NCI-H1417 (cell line): ENCODE results near the gene FUBP3.
A peak's percentile ranks its signal among the peaks of the same experiment; 100 is the strongest.

Source experiments
- DNase-seq, 3 experiments: peaks; one replicate each; lab custom pipeline; 2025; lab: John Stamatoyannopoulos, UW

The FUBP3 gene, protein sequence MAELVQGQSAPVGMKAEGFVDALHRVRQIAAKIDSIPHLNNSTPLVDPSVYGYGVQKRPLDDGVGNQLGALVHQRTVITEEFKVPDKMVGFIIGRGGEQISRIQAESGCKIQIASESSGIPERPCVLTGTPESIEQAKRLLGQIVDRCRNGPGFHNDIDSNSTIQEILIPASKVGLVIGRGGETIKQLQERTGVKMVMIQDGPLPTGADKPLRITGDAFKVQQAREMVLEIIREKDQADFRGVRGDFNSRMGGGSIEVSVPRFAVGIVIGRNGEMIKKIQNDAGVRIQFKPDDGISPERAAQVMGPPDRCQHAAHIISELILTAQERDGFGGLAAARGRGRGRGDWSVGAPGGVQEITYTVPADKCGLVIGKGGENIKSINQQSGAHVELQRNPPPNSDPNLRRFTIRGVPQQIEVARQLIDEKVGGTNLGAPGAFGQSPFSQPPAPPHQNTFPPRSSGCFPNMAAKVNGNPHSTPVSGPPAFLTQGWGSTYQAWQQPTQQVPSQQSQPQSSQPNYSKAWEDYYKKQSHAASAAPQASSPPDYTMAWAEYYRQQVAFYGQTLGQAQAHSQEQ

DNA sequence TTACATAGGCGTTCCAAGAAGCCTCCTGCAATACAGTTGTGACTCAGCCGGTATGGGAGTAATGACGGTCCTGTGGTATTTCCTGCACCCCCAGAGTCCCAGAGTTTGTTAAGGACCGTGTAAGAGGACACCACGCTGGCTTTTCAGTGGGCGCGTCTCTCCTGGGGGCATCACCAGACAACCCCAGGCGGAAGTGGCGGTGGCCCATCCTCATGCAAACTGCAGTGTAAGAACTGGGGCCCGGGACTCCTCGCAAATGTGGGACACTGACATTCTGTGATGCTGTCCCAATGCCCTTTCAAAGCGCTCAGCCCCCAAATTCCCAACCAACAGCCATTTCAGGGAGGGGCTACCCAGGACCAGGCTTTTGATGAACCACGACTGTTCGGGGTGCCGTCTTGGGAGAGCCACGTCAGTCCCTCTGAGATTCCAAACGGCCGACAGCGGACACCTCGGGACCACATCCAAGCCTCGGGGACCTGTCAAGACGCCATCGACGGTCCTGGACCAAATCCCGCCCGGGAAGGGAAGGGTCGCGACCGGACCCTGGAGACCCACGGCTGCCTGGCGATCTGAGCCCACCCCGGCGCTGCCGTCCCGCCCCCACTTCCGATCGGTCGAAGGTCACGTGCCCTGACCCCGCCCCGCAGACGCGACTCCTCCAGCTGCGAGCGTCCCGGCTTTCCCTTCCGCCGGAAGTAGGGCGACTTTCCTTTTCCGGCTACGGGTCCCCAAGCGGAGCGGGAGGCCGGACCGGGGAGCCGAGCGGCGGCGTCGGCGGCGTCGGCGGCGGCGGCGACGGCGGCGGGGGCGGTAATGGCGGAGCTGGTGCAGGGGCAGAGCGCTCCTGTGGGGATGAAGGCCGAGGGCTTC is at the start of gene FUBP3:
TSS of gene FUBP3 (plus strand) at position 713 of the 873 bp plus-strand sequence. CDS start at position 817, 104 bp downstream.
- peak; percentile 81 to 95 (median 93) for DNase-seq

DNA sequence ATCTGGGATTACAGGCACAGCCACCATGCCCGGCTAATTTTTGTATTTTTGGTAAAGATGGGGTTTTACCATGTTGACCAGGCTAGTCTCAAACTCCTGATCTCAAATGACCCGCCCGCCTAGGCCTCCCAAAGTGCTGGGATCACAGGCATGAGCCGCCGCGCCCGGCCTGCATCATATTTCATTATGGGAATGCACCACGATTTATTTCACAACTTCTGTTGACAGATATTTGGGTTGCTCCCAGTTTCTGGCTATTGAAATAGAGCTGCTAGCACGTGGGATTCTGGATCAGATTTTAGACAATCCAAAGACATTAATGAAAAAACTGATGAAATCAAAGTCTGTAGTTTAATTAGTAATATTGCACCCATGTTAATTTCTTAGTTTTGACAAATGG is 48.4 kb upstream of the FUBP3 start:
- no peak for DNase-seq

DNA sequence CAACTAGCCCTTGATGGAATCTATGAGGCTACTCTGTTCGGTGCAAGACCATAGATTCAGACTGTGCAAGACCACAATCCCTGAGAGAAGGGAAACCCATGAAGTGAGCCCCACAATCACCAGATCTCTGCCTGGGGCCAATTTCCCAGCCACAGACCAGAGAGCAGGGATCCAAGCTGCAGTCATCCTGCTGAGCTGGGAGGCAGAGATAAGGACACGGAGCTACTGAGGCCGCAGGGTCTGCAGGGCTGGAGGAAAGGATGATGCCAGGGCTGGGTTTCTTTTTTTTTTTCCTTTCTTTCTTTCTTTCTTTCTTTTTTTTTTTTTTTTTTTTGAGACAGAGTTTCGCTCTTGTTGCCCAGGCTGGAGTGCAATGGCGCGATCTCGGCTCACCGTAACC is 47.7 kb upstream of the FUBP3 start:
- DNase-seq = no peak

DNA sequence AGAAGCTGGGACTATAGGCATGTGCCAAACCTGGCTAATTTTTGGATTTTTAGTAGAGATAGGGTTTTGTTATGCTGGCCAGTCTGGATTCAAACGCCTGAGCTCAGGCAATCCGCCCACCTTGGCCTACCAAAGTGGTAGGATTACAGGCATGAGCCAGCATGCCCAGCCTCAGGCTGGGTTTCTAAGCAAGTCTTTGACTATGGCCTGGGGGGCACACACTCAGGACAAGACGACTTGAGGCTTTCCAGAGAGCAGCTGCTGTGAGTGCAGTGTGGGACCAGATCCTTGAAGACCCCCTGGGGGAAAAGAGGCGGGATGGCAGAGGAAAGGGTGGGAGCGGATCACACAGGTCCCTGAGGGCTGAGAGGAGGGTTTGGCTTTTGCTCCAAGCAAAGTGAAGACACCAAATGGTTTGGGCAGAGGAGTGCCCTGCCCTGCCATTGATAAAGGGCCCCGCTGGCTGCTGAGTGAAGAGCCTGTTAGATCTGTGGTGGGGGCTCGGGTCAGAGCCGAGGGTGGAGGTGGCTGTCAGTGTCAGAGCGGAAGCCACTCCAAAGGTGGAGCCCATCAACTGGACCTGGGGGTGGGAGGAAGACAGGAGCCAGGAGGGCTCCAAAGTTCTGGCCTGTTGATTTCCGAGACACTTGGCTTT is 46.8 kb upstream of the FUBP3 start:
- DNase-seq = no peak

DNA sequence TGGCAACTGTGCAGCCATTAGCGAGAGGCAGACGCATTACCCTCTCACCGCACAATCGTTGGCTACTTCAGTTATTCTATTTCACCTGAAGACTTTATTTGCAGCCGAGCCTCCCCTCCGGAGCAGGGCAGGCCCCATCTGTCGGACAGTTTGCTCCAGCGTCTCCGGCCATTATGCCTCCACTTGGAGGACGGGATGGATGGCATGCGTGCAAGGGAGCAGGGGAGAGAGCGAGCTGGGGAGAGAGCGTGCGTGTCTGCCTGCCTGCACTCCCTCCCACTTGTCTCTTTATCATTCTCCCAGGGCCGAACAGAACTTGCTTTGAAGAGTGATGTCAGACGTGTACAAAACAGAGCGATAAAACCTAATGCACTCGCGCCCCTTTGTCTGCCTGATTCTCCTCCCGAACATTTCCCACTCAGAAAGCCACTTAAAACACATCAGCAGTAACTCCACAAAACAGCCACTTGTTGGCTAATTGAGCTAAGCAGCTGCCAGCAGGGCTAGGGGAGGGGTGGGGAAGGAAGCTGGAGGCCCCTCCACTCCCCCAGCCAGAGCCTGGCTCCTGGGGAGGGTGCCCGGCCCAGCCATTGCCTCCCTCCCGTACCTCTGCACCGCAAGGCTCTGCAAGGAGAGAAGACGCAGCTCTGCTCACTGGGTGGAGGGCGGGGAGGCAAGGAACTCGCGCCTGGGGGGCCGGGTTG is 43.4 kb upstream of the FUBP3 start:
- DNase-seq = peak; percentile 92 to 99 (median 93)

DNA sequence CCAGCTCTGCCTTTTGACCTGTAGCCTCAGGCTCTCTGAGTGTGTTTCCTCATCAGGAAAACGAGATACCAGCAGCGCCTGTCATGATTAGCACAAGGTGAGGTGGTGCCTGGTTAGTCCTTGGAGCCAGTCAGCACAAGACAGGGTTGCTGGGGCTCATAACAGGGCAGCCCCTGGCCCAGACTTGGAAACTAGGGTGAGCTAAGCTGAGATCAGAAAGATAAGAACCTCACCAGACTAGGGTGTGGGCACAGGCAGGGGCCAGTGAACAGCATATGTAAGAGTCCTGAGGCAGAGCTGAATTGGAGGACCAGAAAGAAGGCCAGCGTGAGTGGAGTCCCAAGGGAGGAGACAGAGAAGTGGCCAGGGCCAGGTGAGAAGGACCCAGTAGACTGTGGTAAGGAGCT is 42.7 kb upstream of the FUBP3 start:
- peak in 1 of 3 experiments; percentile 68 for DNase-seq

DNA sequence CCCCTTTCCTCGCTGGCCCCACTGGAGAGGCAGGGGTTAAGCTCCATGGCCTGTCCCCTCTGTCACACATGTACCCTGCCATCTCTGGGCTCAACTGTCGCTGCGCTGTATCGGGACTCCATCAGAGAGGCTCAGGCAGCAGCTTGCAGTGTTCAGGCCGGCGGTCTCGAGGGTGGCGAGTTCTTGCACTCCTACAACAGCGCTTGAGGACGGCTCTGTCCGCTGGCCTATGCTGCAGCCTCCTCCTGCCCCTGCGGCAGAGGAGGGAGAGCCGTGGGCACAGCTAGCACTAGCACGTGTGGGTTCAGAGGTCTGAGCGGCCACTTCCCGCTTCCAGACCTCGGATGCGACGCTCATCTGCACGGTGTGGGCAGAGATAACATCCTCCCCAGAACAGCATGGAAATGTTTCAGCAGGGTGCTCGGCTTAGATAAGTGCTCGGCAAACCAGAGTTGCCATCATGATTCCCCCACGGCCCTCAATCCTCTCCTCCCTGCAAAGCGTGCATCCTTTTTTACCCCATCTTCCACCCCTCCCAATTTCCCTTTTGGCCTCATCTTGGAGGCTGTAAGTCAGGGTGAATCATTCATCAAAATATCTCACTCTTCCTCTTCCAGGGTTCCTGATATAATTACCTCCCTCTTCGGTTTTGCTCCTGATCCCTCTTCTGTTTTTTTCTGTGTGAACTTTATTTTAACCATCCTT is 41.9 kb upstream of the FUBP3 start:
- DNase-seq = peak in 1 of 3 experiments; percentile 16

DNA sequence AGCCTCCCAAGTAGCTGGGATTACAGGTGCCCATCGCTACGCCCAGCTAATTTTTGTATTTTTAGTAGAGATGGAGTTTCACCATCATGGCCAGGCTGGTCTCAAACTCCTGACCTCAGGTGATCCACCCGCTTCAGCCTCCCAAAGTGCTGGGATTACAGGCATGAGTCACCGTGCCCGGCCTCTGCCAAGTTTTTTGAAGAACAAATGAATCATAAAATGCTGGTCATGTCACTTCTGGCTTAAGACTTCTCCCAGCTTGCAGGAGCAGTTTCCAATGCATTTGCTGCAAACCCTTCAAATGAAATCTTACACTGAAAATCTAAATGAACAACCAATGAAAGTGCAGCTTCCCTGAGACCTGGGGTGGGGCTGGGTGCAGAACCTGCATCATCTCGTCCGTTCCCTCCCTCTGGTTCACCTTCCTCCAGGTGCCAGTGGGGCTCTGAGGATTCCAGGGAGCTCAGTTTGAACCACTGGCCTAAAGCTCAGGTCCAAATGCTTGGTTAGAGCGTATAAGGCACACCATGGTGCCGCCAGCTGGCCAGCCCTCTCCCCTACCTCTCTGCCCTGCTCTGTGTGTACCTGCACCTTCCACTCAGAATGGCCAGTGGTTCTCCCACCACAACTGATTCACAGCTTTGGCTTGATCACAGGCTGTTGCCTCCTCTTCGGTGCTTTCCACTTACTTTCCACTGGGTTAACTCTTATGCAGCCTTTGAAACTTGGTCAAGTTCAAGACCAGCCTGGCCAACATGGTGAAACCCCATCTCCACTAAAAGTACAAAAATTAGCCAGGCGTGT is 39.8 kb upstream of the FUBP3 start:
- DNase-seq = peak in 2 of 3 experiments; percentile 11 to 53

DNA sequence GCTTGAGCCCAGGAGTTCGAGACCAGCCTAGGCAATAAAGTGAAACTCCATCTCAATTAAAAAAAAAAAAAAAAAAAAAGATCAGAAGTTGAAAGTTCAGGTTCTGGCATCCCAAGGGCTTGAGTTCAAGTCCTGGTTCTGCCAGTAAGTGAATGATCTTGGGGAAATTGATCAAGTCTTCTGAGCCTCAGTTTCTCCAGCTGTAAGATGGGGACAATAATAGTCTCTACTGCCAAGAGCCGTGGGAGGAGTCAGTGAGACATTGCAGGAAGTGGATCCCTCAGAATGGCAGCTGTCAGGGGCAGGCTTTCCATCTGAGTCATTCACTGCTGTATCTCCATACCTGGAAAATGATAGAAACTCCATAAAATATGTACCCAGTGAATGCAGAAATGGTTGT is 37.8 kb upstream of the FUBP3 start:
- DNase-seq = no peak

DNA sequence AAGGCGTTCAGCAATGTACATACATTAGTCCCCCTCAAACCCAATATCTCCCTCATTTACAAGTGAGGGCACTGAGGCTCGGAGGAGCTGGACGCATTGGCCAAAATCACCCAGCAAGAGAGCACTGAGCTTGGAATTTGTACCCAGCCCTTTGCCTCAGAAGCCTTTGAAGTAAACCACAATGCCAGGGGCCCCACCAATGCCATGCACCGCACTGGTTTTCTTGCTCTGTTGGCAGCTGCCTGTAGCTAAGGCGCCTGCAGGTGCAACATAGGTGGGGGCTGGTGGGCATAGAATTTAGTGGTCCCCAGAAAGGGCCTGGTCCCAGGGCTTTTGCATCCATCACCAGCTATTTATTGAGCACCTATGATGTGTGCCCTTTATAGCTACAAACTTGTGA is 37.3 kb upstream of the FUBP3 start:
- DNase-seq = no peak

DNA sequence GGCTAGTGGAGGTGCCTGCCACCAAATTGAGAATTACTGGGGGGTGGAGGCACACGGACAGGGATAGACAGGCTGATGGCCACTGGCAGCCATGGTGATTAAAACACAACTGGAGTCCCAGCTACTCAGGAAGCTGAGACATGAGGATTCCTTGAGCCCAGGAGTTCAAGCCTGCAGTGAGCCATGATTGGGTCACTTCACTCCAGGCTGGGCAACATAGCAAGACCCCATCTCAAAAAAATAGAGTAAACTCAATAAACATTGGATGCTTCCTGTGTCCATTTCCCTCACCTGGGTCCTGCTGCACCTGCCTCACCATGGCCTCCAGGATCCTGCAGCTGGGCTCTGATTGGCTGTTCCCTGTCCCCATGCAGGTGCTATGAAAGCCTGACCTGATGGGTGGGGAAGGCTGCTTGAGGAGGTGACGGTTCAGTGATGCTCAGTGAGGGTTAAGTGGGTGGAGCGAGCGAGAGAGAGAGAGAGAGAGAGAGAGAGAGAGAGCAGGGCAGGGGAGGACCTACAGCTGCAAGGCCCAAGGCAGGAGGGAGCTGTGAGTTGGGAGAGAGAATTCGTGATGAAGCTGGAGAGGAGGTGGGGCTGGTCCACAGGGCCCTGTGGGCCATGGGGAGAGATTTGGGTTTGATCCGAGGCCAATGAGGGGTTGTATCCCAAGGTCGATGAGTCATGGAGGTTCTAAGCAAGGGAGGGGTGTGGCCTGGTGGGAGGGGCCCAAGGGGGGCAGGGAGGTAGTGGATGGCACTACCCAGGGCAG is 36.7 kb upstream of the FUBP3 start:
- peak; percentile 18 to 72 (median 41) for DNase-seq

DNA sequence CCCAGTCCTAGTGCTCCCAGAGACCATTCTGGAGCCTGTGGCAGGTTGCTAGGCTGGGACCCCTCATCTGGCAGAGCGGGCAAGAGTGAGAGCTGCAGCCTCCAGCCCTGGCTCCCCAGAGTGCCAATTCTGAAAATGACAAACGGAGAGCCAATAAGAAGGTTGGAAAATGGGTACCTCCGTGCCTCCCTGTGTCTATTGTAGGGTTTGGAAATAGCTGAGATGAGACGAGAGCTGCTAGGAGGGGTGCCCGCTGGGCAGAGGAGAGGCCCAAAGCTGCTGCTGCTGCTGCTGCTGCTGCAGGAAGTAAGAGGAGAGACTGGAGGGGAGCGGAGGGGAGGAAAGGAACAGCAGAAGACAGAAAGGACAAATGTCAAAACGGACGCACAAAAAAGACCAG is 36.0 kb upstream of the FUBP3 start:
- DNase-seq = peak in 1 of 3 experiments; percentile 60

DNA sequence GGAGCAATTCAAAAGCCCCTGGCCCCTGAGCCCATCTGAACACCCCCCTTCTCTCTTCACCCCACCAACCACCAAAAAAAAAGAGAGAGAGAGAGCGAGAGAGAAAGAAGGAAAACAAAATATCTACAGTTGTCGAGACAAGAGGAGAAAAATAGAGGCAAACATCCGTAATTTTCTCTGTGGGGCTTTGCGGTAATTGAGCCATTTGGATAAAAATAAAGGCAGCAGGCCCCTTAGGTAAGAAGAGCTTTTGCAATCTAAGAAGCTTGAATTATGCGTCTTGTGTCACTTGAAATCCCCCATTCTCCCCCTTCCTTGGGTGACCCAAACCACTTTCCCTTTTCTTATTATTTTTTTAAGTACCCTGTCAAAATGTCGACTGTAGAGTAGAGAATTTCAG is 35.5 kb upstream of the FUBP3 start:
- peak in 1 of 3 experiments; percentile 61 for DNase-seq

DNA sequence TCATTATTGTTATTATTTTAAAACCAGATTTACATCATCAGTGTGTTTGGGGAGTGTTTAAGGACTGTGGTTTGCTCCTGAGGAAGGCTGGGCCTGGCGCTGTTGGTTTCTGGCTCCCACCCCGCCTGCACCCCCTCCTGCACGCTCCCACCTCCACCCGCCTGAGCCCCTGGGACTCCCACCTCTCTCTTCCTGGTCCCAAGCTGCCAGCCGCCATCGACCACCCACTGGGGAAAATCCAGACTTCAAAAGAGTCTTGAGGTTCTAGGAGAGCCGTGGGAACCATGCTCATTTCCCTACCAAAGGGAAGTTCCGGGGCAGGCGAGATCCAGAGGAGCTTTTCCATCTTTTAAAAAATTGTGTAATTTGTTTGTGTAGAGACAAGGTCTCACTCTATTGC is 35.0 kb upstream of the FUBP3 start:
- no peak for DNase-seq

DNA sequence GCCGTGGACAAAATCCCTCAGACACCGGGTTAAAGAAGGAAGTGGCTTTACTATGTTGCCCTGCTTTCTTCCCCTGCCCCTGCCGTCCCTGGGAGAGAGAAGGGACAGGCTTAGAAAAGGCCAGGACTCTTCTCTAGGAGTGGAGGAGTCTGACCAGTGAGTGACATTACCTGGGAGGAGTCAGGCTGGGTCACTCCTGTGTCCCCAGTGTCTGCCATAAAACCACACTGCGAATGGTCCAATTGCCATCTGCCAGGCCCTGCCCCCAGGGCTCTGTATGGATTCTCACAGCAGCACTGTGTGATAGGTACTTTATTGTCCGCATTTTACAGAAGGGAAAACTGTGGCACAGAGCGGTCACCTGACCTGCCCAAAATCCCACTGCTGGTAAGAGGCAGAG is 31.3 kb upstream of the FUBP3 start:
- no peak for DNase-seq

DNA sequence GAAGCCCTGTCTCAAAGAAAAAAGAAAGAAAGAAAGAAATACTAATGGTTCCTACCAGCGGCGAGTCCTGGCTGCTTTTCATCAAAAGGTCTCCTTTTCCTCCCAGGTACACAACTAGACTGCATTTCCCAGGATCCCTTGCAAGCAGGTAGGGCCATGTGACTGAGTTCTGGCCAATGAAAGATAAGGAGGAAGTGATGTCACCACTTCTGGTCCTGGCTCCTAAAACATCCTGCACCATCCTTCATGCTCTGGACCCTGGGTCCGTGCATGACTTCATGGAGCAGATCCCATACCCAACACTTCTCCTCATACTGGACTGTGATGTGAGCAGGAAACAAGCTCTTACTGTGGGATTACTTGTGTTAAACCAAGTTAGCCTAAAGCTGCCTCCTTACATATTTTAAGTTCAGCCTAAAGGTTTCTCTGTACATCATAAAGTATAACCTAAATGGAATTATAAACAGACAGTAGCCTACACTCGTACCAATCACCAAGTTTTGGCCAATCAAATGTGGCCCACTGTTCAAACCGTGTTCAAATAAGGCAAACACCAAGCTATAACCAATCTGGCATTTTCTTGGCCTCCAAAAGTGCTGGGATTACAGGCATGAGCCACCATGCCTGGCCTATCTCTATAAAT is 30.2 kb upstream of the FUBP3 start:
- DNase-seq = peak in 1 of 3 experiments; percentile 29

DNA sequence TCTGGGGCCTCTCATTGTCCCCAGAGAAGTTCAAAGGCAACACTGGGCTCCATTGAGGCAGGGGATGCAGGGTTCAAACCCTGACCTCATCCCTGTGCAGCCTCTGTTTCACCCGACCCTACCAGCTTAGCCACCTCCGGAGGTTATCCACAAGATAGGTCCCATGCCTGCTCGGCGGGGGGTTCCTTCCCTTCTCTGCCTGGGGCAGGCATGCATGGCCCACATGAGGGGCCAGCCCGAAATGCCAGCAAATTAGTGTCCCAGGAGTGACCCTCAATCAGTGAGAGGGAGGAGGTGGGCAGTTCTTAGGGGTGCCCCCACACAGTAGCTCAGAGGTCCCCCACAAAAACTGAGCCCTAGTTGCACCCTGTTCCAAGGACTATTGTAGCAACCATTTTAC is 24.8 kb upstream of the FUBP3 start:
- no peak for DNase-seq

DNA sequence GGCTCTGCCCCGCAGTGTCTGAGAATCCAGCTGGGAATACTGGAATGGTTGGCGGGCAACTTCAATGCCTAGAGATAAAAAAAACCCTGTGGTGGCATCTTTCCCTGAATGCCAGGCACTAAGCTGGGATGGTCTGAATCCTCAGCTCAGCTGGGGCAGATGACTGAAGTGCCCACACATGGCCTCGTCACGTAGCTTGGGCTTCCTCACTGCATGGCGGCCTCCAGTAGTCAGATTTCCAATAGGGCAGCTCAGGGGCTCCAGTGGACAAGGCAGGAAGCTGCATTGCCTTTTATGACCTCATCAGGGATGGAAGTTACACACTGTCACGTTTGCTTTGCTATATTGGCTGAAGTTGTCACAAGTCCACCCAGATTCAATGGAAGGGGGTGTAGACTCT is 24.3 kb upstream of the FUBP3 start:
- no peak for DNase-seq

DNA sequence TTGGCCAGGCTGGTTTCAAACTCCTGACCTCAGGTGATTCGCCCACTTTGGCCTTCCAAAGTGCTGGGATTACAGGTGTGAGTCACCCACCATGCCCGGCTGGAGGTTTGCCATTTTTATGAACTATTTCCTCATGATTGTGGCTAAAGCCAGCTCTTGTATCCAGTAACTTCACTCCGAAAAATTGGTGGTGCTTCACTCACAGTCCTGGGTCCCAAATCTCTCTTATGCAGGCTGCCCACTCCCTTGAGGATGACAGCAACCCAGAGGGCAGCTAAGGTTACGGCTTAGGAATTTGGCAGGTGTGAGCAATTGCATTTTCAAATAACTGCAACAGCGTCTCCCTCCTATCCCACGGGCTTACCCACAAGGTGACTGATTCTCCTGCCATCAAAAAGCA is 23.4 kb upstream of the FUBP3 start:
- DNase-seq = no peak
